HFFc6 (cell line): Measurements from ENCODE around the gene OGFOD1. TPM values are rescaled to one million over a fixed set of nuclear protein-coding genes. Genes with fewer than 3 reads are reported as not detected.
A peak's percentile ranks its signal among the peaks of the same experiment; 100 is the strongest.

Source experiments
- DNase-seq: peaks from one replicate; pipeline ENCODE4 v3.0.0-alpha.2; 2018
- H3K27ac Mint-ChIP-seq: 2 replicates; pipeline ENCODE4 v1.8.0; 2020; ENCODE audit warnings: mild to moderate bottlenecking, mixed read lengths
- H3K27me3 Mint-ChIP-seq: 2 replicates; pipeline ENCODE4 v1.8.0; 2021; ENCODE audit warnings: mild to moderate bottlenecking, moderate library complexity, mixed read lengths; ENCODE audit not compliant: insufficient read depth
- H3K36me3 Mint-ChIP-seq: 2 replicates; pipeline ENCODE4 v1.8.0; 2021; ENCODE audit warnings: low read depth, mixed read lengths
- H3K4me1 Mint-ChIP-seq: 2 replicates; pipeline ENCODE4 v1.8.0; 2020; ENCODE audit warnings: low read depth, mixed read lengths
- H3K4me3 Mint-ChIP-seq: 2 replicates; pipeline ENCODE4 v1.8.0; 2020; ENCODE audit warnings: mild to moderate bottlenecking, moderate library complexity, mixed read lengths
- H3K9me3 Mint-ChIP-seq: 2 replicates; pipeline ENCODE4 v1.8.0; 2020; ENCODE audit warnings: mild to moderate bottlenecking, mixed read lengths
- CTCF ChIP-seq: fragments of 200-600 bp; sonication (generic); IDR thresholded peaks from 2 replicates; pipeline ENCODE4 v1.5.0; 2021; ENCODE audit warnings: antibody characterized with exemption, mild to moderate bottlenecking
- long read RNA-seq: library from polyadenylated mRNA; unstranded; transcript quantifications from one replicate; pipeline ENCODE4 v2.0.0, GENCODE V29; 2019
- total RNA-seq, 6 experiments: library from RNA; stranded (reverse); fragmentation: NEBNext Ultra II Directional; extraction: Animal tissue kit (Norgen Biotek cat#: 25700); gene quantifications; 2 replicates in 1 of 6; 3 replicates in 5 of 6; pipeline ENCODE4 v1.2.3, GENCODE V29; 2021

Gene OGFOD1
- total RNA-seq = 10 to 100 TPM; 62.8 to 77.0 (median 74.3) TPM
- long read RNA-seq, full-length matches to known transcripts = 58 of 84 reads
- long read RNA-seq, partial matches to known transcripts = 23 of 84 reads
- long read RNA-seq, other reads (novel, unspliced or antisense) = 3 of 84 reads

GRCh38 chr16:56450986-56451752 lies at the start of gene OGFOD1, which contains the start of gene NUDT21:
TSS of gene OGFOD1 (plus strand) at chr16:56451554. CDS start at chr16:56451613, 59 bp downstream.
TSS of gene NUDT21 (minus strand) at chr16:56451332. CDS start at chr16:56451202, 130 bp downstream.
- peaks cover 50% of the 10 kb centered on the region for H3K36me3 Mint-ChIP-seq
- TF ChIP-seq CTCF = no peak

GRCh38 chr16:56405977-56406672 lies 45.2 kb upstream of the OGFOD1 start:
- H3K36me3 Mint-ChIP-seq = peaks cover 42% of the 10 kb centered on the region
- H3K27ac Mint-ChIP-seq = no peak overlapping the region
- no peak for TF ChIP-seq CTCF
- no peaks in the 10 kb centered on the region for H3K27me3 Mint-ChIP-seq
- no peak for DNase-seq
- peaks cover 11% of the 10 kb centered on the region for H3K4me1 Mint-ChIP-seq
- no peak overlapping the region for H3K4me3 Mint-ChIP-seq
- H3K9me3 Mint-ChIP-seq = no peaks in the 10 kb centered on the region

More at GRCh38 chr16:56450986-56451752, at the start of gene OGFOD1, which contains the start of gene NUDT21:
- Mint-ChIP-seq H3K27me3 (peaks cover 1% of the 10 kb centered on the region; the same call in 1 of the 2 replicates), H3K4me3 (peak within 1 kb of the TSS; percentile 98), H3K27ac (peak within 1 kb of the TSS; percentile 95), H3K4me1 (peaks cover 51% of the 10 kb centered on the region), H3K9me3 (no peaks in the 10 kb centered on the region)
- DNase-seq = peak; percentile 98

GRCh38 chr16:56408379-56409098 lies 42.8 kb upstream of the OGFOD1 start:
- Mint-ChIP-seq H3K27ac (peak overlapping the region; percentile 24; the same call in 1 of the 2 replicates), H3K4me3 (no peak overlapping the region), H3K27me3 (no peaks in the 10 kb centered on the region), H3K9me3 (no peaks in the 10 kb centered on the region), H3K4me1 (peaks cover 11% of the 10 kb centered on the region), H3K36me3 (peaks cover 34% of the 10 kb centered on the region)
- TF ChIP-seq CTCF = no peak
- no peak for DNase-seq

- peak; percentile 7 for DNase-seq
- Mint-ChIP-seq H3K36me3 (peaks cover 34% of the 10 kb centered on the region), H3K27me3 (no peaks in the 10 kb centered on the region), H3K4me3 (no peak overlapping the region), H3K4me1 (peaks cover 11% of the 10 kb centered on the region), H3K27ac (no peak overlapping the region), H3K9me3 (no peaks in the 10 kb centered on the region)
- TF ChIP-seq CTCF = no peak
These were observed 42.2 kb upstream of the OGFOD1 start for GRCh38 chr16:56409195-56409594.

GRCh38 chr16:56411123-56411522 lies 40.2 kb upstream of the OGFOD1 start:
- Mint-ChIP-seq H3K9me3 (no peaks in the 10 kb centered on the region), H3K27me3 (no peaks in the 10 kb centered on the region), H3K4me3 (no peak overlapping the region), H3K4me1 (peaks cover 24% of the 10 kb centered on the region), H3K36me3 (peaks cover 23% of the 10 kb centered on the region), H3K27ac (no peak overlapping the region)
- no peak for TF ChIP-seq CTCF
- no peak for DNase-seq
